Ishikawa (cell line): ENCODE measurements around the gene RNLS.

Experiments used
- CREB1 ChIP-seq: IDR thresholded peaks from 2 replicates; pipeline ENCODE4 v1.6.1; 2012; ENCODE audit warnings: low read depth
- EGR1 ChIP-seq: IDR thresholded peaks from 2 replicates; pipeline ENCODE4 v1.6.1; 2012
- EP300 ChIP-seq: IDR thresholded peaks from 2 replicates; pipeline ENCODE4 v1.6.1; 2012; ENCODE audit warnings: borderline replicate concordance
- RAD21 ChIP-seq: IDR thresholded peaks from 2 replicates; pipeline ENCODE4 v1.6.1; 2012; ENCODE audit warnings: low read depth
- TAF1 ChIP-seq: IDR thresholded peaks from 2 replicates; pipeline ENCODE4 v1.6.1; 2012; ENCODE audit warnings: low read depth, mild to moderate bottlenecking
- TCF12 ChIP-seq: IDR thresholded peaks from 2 replicates; pipeline ENCODE4 v1.6.1; 2012; ENCODE audit warnings: low read depth
- YY1 ChIP-seq: IDR thresholded peaks from 2 replicates; pipeline ENCODE4 v1.6.1; 2012; ENCODE audit warnings: low read depth
- ZBTB7A ChIP-seq: IDR thresholded peaks from 2 replicates; pipeline ENCODE4 v1.6.1; 2012; ENCODE audit warnings: low read depth
- TF ChIP-seq, protein P1 (sequence below): IDR thresholded peaks from 2 replicates; pipeline ENCODE4 v1.6.1; 2012; ENCODE audit warnings: low read depth, mild to moderate bottlenecking
- TF ChIP-seq, protein P2 (sequence below): IDR thresholded peaks from 2 replicates; pipeline ENCODE4 v1.6.1; 2012

DNA sequence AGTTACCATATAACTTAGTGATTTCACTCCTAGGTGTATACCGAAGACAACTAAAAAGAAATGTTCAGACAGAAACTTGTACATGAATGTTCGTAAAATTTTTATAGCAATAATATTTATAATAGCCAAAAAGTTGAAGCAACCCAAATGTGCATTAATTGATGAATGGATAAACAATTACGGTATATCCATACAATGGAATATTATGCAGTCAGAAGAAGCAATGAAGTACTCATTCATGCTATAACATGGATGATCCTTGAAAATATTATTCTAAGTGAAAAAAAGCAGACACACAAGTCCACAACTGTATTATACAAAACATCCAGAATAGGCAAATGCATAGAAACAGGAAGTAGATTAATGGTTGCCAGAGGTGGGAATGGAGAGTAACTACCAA lies 183.9 kb downstream of the RNLS start:
- TF ChIP-seq EP300 (no peak), ZBTB7A (no peak), RAD21 (no peak), TAF1 (no peak), EGR1 (no peak), YY1 (no peak), CREB1 (no peak), TCF12 (no peak)
- TF ChIP-seq, protein P1, sequence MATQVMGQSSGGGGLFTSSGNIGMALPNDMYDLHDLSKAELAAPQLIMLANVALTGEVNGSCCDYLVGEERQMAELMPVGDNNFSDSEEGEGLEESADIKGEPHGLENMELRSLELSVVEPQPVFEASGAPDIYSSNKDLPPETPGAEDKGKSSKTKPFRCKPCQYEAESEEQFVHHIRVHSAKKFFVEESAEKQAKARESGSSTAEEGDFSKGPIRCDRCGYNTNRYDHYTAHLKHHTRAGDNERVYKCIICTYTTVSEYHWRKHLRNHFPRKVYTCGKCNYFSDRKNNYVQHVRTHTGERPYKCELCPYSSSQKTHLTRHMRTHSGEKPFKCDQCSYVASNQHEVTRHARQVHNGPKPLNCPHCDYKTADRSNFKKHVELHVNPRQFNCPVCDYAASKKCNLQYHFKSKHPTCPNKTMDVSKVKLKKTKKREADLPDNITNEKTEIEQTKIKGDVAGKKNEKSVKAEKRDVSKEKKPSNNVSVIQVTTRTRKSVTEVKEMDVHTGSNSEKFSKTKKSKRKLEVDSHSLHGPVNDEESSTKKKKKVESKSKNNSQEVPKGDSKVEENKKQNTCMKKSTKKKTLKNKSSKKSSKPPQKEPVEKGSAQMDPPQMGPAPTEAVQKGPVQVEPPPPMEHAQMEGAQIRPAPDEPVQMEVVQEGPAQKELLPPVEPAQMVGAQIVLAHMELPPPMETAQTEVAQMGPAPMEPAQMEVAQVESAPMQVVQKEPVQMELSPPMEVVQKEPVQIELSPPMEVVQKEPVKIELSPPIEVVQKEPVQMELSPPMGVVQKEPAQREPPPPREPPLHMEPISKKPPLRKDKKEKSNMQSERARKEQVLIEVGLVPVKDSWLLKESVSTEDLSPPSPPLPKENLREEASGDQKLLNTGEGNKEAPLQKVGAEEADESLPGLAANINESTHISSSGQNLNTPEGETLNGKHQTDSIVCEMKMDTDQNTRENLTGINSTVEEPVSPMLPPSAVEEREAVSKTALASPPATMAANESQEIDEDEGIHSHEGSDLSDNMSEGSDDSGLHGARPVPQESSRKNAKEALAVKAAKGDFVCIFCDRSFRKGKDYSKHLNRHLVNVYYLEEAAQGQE, result no peak
- TF ChIP-seq, protein P2, sequence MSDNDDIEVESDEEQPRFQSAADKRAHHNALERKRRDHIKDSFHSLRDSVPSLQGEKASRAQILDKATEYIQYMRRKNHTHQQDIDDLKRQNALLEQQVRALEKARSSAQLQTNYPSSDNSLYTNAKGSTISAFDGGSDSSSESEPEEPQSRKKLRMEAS, result no peak
